ELR (cell line): ENCODE measurements around the gene SLC5A10.
"Not testable (repeated sequence)": the region's sequence is repeated elsewhere in the genome, so short reads cannot be mapped to it uniquely, and the experiment has no call there.

ENCODE experiments used
- DNase-seq: peaks from one replicate; pipeline ENCODE4 v3.0.0-alpha.2; 2015; ENCODE audit warnings: low read depth

The SLC5A10 gene

GRCh38 chr17:18947866-18948265, 4.1 kb upstream of the SLC5A10 start:
- no peak for DNase-seq

GRCh38 chr17:18948476-18949006, 3.4 kb upstream of the SLC5A10 start:
- DNase-seq: no peak

GRCh38 chr17:18949566-18949965, 2.4 kb upstream of the SLC5A10 start:
- DNase-seq: no peak

GRCh38 chr17:18950346-18950745, 1.6 kb upstream of the SLC5A10 start:
- no peak for DNase-seq

GRCh38 chr17:18950944-18951905, 740 bp upstream of the SLC5A10 start:
- DNase-seq: no peak

DNA sequence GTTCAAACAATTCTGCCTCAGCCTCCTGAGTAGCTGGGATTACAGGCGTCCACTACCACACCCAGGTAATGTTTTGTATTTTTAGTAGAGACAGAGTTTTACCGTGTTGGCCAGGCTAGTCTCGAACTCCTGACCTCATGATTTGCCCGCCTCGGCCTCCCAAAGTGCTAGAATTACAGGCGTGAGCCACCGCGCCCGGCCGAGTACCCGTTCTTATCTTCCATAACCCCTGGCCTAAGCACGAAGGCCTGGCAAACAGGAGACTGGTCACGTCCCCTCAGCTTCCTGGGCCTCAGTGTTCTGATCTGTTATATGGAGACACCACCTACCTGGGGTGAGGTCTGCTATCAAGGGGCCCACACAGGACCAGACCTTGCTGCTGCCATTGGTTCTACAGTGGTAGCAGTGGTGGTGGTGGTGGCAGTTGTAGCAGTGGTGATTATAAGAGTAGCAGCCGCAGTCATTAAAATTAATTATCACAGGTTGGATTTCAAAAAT, 1.3 kb downstream of the SLC5A10 start:
- no peak for DNase-seq

- DNase-seq: no peak
These were observed 2.4 kb downstream of the SLC5A10 start for GRCh38 chr17:18954321-18954720.

DNA sequence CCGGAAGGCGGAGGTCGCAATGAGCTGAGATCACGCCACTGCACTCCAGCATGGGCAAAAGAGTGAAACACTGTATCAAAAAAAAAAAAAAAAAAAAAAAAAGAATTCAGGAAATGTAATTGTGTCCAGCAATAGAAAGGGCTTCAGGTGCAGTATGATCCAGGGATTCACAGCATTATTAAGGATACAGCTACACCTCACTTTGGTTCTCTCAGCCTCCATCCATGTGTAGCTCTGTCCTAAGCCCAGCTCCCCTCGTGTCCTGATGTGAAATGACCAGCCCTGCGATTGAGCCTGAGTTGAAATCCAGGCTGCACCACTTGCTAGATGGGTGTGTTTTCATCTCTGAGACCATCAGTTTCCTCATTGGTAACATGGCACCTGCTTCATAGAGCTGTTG, 3.0 kb downstream of the SLC5A10 start:
- no peak for DNase-seq

DNA sequence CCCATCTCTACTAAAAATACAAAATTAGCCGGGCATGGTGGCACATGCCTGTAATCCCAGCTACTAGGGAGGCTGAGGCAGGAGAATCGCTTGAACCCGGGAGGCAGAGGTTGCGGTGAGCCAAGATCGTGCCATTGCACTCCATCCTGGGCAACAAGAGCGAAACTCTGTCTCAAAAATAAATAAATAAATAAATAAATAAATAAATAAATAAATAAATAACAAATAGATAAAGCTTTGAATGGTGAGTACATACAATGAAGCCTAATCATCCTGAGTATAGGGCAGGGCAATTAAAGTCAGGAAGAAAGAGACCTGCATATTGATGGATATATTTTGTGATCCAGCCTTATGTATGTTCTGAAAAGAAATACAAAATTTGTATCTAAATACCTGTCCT, 4.1 kb downstream of the SLC5A10 start:
- not testable (repeated sequence) for DNase-seq

DNA sequence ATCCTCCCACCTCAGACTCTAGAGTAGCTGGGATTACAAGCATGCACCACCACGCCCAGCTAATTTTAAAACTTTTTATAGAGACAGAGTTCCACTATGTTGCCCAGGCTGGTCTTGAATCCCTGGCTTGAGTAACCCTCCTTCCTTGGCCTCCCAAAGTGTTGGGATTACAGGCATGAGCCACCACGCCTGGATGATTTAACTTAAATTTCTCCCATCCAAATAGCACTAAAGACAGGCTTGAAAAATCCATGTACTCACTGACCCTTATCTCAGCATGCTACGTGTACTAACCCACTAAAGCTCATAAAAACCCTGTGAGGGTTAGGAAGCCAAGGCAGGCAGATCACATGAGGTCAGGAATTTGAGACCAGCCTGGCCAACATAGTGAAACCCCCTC, 4.6 kb downstream of the SLC5A10 start:
- no peak for DNase-seq

DNA sequence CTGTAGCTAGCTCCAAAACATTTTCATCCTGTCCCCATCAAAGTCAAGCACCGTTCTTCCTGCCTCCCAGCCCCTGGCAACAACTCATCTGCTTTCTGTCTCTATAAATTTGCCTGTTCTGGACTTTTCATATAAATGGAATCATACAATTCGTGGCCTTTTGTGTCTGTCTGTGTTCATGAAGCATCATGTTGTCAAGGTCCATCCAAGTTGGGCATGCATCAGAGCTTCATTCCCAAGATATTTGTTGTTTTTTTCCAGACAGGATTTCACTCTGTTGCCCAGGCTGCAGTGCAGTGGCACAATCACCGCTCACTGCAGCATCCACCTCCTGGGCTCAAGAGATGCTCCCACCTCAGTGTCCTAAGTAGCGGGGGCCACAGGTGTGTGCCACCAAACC, 5.9 kb downstream of the SLC5A10 start:
- no peak for DNase-seq

- no peak for DNase-seq
These were observed 6.6 kb downstream of the SLC5A10 start for GRCh38 chr17:18958611-18959010.

DNA sequence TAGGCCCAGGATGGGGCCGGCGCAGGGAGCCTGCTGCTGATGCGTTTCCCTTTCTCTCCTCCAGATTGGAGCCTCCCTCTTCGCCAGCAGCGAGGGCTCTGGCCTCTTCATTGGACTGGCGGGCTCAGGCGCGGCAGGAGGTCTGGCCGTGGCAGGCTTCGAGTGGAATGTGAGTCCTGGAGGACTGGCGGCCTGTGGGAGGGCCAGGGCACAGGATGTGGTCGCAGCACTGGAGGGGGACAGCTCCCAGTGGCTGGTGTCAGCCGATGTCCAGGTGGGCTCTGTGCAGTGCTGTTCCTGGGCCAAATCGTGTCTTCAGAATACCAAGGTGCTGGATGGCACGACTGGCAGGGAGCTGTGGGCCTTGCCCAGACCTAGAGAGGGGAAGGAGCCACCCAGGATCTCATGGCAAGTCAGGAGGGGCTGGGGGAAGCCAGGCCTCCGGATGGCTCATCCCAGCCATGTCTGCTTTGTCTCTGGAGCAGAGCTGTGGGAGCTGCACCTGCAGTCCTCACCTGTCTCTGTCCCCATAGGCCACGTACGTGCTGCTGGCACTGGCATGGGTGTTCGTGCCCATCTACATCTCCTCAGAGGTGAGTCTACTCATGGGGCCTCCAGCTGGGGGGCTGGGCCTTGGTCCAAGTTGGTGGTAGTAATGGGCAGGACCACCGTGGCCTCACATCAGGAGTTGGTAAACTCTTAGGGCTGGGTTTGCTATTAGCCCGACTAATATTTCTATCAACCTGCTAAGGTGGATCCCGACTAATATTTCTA, 7.3 kb downstream of the SLC5A10 start:
- no peak for DNase-seq

DNA sequence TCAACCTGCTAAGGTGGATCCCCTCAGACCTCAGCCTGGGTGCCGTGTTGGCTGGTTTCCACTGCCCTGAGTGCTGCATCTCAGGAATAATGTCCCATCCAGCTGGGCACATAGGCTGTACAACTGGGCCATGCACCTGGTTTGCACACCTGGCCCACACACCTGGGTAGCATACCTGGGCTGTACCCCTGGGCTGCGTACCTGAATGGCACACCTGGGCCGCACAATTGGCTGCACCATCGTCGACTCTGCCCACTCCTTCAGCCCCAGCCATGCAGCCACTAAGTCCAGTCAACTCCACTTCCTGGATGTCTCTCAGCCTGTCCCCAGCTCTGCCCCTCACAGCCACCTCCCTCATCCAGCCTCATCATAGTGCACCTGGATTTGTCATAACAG, 7.9 kb downstream of the SLC5A10 start:
- DNase-seq: no peak

- no peak for DNase-seq
These were observed 8.3 kb downstream of the SLC5A10 start for GRCh38 chr17:18960241-18960665.

- peak; percentile 80 for DNase-seq
These were observed 9.0 kb downstream of the SLC5A10 start for GRCh38 chr17:18960803-18961511.

- peak; percentile 47 for DNase-seq
These were observed 9.9 kb downstream of the SLC5A10 start for GRCh38 chr17:18961634-18962493.

- no peak for DNase-seq
These were observed 10.5 kb downstream of the SLC5A10 start for GRCh38 chr17:18962494-18962815.

- peak; percentile 53 for DNase-seq
These were observed 11.4 kb downstream of the SLC5A10 start for GRCh38 chr17:18963126-18964017.

DNA sequence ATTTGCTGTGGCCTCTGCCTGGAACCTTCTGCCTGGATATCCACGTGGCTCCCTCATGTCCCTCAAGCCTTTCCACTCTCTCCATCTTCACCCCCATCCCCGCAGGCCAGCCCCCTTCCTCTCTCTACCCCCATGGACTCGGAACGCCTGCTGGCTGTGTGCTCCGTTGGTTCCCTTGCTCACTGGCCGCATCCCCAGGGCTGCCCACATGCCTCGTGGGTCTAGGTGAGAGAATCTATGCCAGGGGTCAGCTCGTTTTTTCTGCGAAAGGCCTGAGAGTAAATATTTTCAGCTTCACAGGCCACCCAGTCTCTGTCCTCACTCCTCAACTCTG, 12.0 kb downstream of the SLC5A10 start:
- no peak for DNase-seq
